ENCODE results near the gene ISX. TPM values are rescaled to one million over a fixed set of nuclear protein-coding genes. Genes with fewer than 3 reads are reported as not detected.
A peak's percentile ranks its signal among the peaks of the same experiment; 100 is the strongest.
"Not testable (repeated sequence)": the region's sequence is repeated elsewhere in the genome, so short reads cannot be mapped to it uniquely, and the experiment has no call there.

The ISX gene
- total and polyA plus RNA-seq, 10 of the 15 experiments (the other 5 are each of a cell fraction or from before 2014, with no cell fraction given) = 0.05 to 0.66 (median 0.25) TPM

- BruUV-seq (replicated peaks) = no TSS peak
- no peak for DNase-seq (ENCODE audit: low read depth, low spot score)
- Histone ChIP-seq H3K4me3 (no peak overlapping the region), H2AFZ (ENCODE audit: control insufficient read depth, low read depth, low read length) (no peak overlapping the region), H3K27ac (ENCODE audit: control insufficient read depth, insufficient read depth) (no peak overlapping the region), H3K9ac (ENCODE audit: control insufficient read depth, insufficient read depth, low read length) (no peak overlapping the region), H3K27me3 (replicated peaks in 1 of 2; ENCODE audit: control insufficient read depth in 2 of 2, insufficient read depth in 2 of 2, low read length in 1 of 2) (no peaks in the 10 kb centered on the region), H3K36me3 (ENCODE audit: control insufficient read depth in 2 of 2, insufficient read depth in 2 of 2, low read length in 1 of 2) (no peaks in the 10 kb centered on the region), H3K9me3 (replicated peaks; ENCODE audit: control insufficient read depth, insufficient read depth, low read length) (no peaks in the 10 kb centered on the region), H3K4me1 (ENCODE audit: control insufficient read depth, insufficient read depth, low read length) (no peaks in the 10 kb centered on the region), H3K79me2 (ENCODE audit: control insufficient read depth, insufficient read depth, low read length) (no peaks in the 10 kb centered on the region), H4K20me1 (ENCODE audit: control insufficient read depth, insufficient read depth) (no peaks in the 10 kb centered on the region), H3K4me2 (ENCODE audit: control insufficient read depth, insufficient read depth) (peak overlapping the region; percentile 54; the same call in 1 of the 2 replicates)
- intact Hi-C loops (cut with micrococcal nuclease; ENCODE audit: unreplicated experiment) (loop anchor here (1.0 to 5.0 kb wide), 4 partner anchors 116 to 1102 kb away; partner anchors contain the start of gene LARGE1), in situ Hi-C loops (cut with MboI) (loop anchor here (5.0 to 10.0 kb wide), 3 partner anchors 612 to 1510 kb away; no protein-coding TSS in a partner anchor)
- no peak for FAIRE-seq
- CTCF ChIA-PET = interaction anchor here (0.6 to 3.7 kb wide), 24 partner anchors 10 to 1728 kb away, joined by 3 to 20 read pairs (median 4); no protein-coding TSS in a partner anchor
- POLR2A ChIA-PET = no interaction called here
- RAD21 ChIA-PET (ENCODE audit: unreplicated experiment) = interaction anchor here (0.9 to 2.9 kb wide), 7 partner anchors 28 to 1721 kb away, joined by 3 to 14 read pairs (median 3); no protein-coding TSS in a partner anchor
- SMC1A ChIA-PET (ENCODE audit: uncharacterized antibody, unreplicated experiment) = interaction anchor here (0.6 to 2.9 kb wide), 6 partner anchors 11 to 1101 kb away, joined by 3 to 10 read pairs (median 4); no protein-coding TSS in a partner anchor
- TF ChIP-seq ZNF687 (IDR thresholded peaks at IDR 0.05) (no peak), USF2 (IDR thresholded peaks at IDR 0.05; ENCODE audit: borderline replicate concordance, low read depth, low read length) (no peak), HCFC1 (IDR thresholded peaks at IDR 0.05; ENCODE audit: low read length) (no peak), TARDBP (IDR thresholded peaks at IDR 0.05; ENCODE audit: borderline replicate concordance) (no peak), MXI1 (IDR thresholded peaks at IDR 0.05; ENCODE audit: low read depth, low read length) (no peak), BCL11A (IDR thresholded peaks at IDR 0.05; ENCODE audit: low read depth, low read length) (no peak), SREBF1 (IDR thresholded peaks at IDR 0.05; ENCODE audit: low read length) (no peak), MYB (IDR thresholded peaks at IDR 0.05; ENCODE audit: borderline replicate concordance, low read depth, low read length) (no peak), NR2F1 (conservative IDR thresholded peaks at IDR 0.05) (no peak), EP300 (IDR thresholded peaks at IDR 0.05; ENCODE audit: borderline replicate concordance in 1 of 2, control insufficient read depth in 1 of 2, low read depth in 2 of 2, low read length in 2 of 2) (no peak), IRF5 (IDR thresholded peaks at IDR 0.05; ENCODE audit: borderline replicate concordance) (no peak)
- 41% methylated on average over 16 of the region's 16 CpGs for WGBS (ENCODE audit: insufficient coverage, insufficient replicate concordance, low lambda C conversion rate, missing lambda C conversion rate)
- peak; percentile 58 for ATAC-seq
Measured at GRCh38 chr22:35024364-35024692, 41.6 kb upstream of the ISX start.

GRCh38 chr22:35030112-35030511, 35.8 kb upstream of the ISX start:
- CTCF ChIA-PET = interaction anchor here (1.6 kb wide), 1 partner anchor 120 kb away, joined by 4 read pairs; no protein-coding TSS in a partner anchor
- RAD21 ChIA-PET (ENCODE audit: unreplicated experiment); POLR2A ChIA-PET: not testable (repeated sequence)

More at GRCh38 chr22:35030112-35030511, 35.8 kb upstream of the ISX start:
- FAIRE-seq; H3K79me2 ChIP-seq (ENCODE audit: control insufficient read depth, insufficient read depth, low read length); H2AFZ ChIP-seq (ENCODE audit: control insufficient read depth, low read depth, low read length); H3K4me2 ChIP-seq (ENCODE audit: control insufficient read depth, insufficient read depth); H3K27ac ChIP-seq (ENCODE audit: control insufficient read depth, insufficient read depth); H3K27me3 ChIP-seq (replicated peaks in 1 of 2; ENCODE audit: control insufficient read depth in 2 of 2, insufficient read depth in 2 of 2, low read length in 1 of 2); H3K4me1 ChIP-seq (ENCODE audit: control insufficient read depth, insufficient read depth, low read length); DNase-seq (ENCODE audit: low read depth, low spot score); H3K9me3 ChIP-seq (replicated peaks; ENCODE audit: control insufficient read depth, insufficient read depth, low read length); H3K36me3 ChIP-seq (ENCODE audit: control insufficient read depth in 2 of 2, insufficient read depth in 2 of 2, low read length in 1 of 2); intact Hi-C loops (cut with micrococcal nuclease; ENCODE audit: unreplicated experiment); in situ Hi-C loops (cut with MboI); H3K4me3 ChIP-seq; SMC1A ChIA-PET (ENCODE audit: uncharacterized antibody, unreplicated experiment); BruUV-seq (replicated peaks); ATAC-seq; H4K20me1 ChIP-seq (ENCODE audit: control insufficient read depth, insufficient read depth); H3K9ac ChIP-seq (ENCODE audit: control insufficient read depth, insufficient read depth, low read length): not testable (repeated sequence)
- 44% methylated on average over 5 of the region's 5 CpGs for WGBS (ENCODE audit: insufficient coverage, insufficient replicate concordance, low lambda C conversion rate, missing lambda C conversion rate)

All from GM12878 (cell line).